A549 (cell line): ENCODE results near the gene SDF2. TPM values are rescaled to one million over a fixed set of nuclear protein-coding genes. Genes with fewer than 3 reads are reported as not detected.

Source experiments
- ATAC-seq, 2 experiments: fragments of 200-7000 bp in 1 of 2; fragments of >200 bp in 1 of 2; cut with Nextera tagmentation in 1 of 2; cut with Tn5 transposase in 1 of 2; 3 replicates each; pipeline versions ENCODE4 v1.8.0 to v1.9.1; 2018 to 2020; ENCODE audit warnings: mild to moderate bottlenecking in 1 of 2, moderate library complexity in 1 of 2
- CTCF ChIA-PET: fragments of 300-600 bp; sonication (Branson Sonifier 250); formaldehyde crosslinking; extraction: SDS; loops from one replicate; lab custom pipeline; 2021; ENCODE audit warnings: antibody characterized with exemption, inconsistent platforms; lab: Yijun Ruan, JAX
- POLR2A ChIA-PET: fragments of 350-600 bp; formaldehyde crosslinking; extraction: SDS; loops from one replicate; lab custom pipeline; 2021; ENCODE audit warnings: antibody characterized with exemption, inconsistent platforms; lab: Yijun Ruan, JAX
- DNase-seq, 2 experiments: peaks; one replicate each; pipeline versions ENCODE4 v3.0.0 to v3.0.0-alpha.2; 2011 to 2016; ENCODE audit warnings: low read depth in 1 of 2, low spot score in 1 of 2
- FAIRE-seq: peaks from 2 replicates; lab custom pipeline; 2011; peaks lifted over from hg19 to GRCh38; lab: Jason Lieb, UNC
- H3K27ac ChIP-seq, 2 experiments: fragments of >200 bp; sonication (Bioruptor Twin); formaldehyde crosslinking; 3 replicates each; pipeline ENCODE4 v1.5.1; 2016 to 2017
- H3K4me1 ChIP-seq: fragments of >200 bp; sonication (Bioruptor Twin); formaldehyde crosslinking; 3 replicates; pipeline ENCODE4 v1.6.1; 2016
- H3K4me2 ChIP-seq: fragments of >200 bp; sonication (Bioruptor Twin); formaldehyde crosslinking; 3 replicates; pipeline ENCODE4 v1.6.1; 2016
- H3K4me3 ChIP-seq: fragments of >200 bp; sonication (Bioruptor Twin); formaldehyde crosslinking; 3 replicates; pipeline ENCODE4 v1.5.1; 2016
- H3K9me3 ChIP-seq: fragments of >200 bp; sonication (Bioruptor Twin); formaldehyde crosslinking; 3 replicates; pipeline ENCODE4 v1.6.1; 2016
- BCL3 ChIP-seq: fragments of >200 bp; sonication (Bioruptor Twin); formaldehyde crosslinking; IDR thresholded peaks from 3 replicates; pipeline ENCODE4 v1.6.1; 2016
- CHD4 ChIP-seq: fragments of 200-600 bp; sonication (generic); IDR thresholded peaks from 2 replicates; pipeline ENCODE4 v1.6.1; 2016; ENCODE audit warnings: antibody characterized with exemption, mild to moderate bottlenecking, borderline replicate concordance
- ELK1 ChIP-seq: fragments of 150-350 bp; IDR thresholded peaks from 2 replicates; pipeline ENCODE4 v1.6.1; 2014; ENCODE audit warnings: low read depth, mild to moderate bottlenecking, low read length
- EP300 ChIP-seq, 2 experiments: fragments of >200 bp; sonication (Bioruptor Twin); formaldehyde crosslinking; IDR thresholded peaks; 2 replicates in 1 of 2; 3 replicates in 1 of 2; pipeline ENCODE4 v1.6.1; 2016 to 2017
- ESRRA ChIP-seq: fragments of 150-350 bp; IDR thresholded peaks from 2 replicates; pipeline ENCODE4 v1.6.1; 2014; ENCODE audit warnings: mild to moderate bottlenecking, low read length, borderline replicate concordance
- GATA3 ChIP-seq: IDR thresholded peaks from 2 replicates; pipeline ENCODE4 v1.6.1; 2012; ENCODE audit warnings: borderline replicate concordance
- HDAC2 ChIP-seq: fragments of 200-600 bp; sonication (generic); IDR thresholded peaks from 2 replicates; pipeline ENCODE4 v1.6.1; 2016
- HOXB5 ChIP-seq: fragments of 250-450 bp; sonication (Bioruptor Pico); IDR thresholded peaks from 2 replicates; pipeline ENCODE4 v1.5.0; 2020; ENCODE audit warnings: mild to moderate bottlenecking, moderate library complexity
- MAX ChIP-seq: IDR thresholded peaks from 2 replicates; pipeline ENCODE4 v1.6.1; 2012
- MAZ ChIP-seq: fragments of 150-350 bp; IDR thresholded peaks from 2 replicates; pipeline ENCODE4 v1.6.1; 2014; ENCODE audit warnings: antibody characterized with exemption, low read depth, low read length, borderline replicate concordance
- PBX3 ChIP-seq: IDR thresholded peaks from 2 replicates; pipeline ENCODE4 v1.6.1; 2012
- RAD21 ChIP-seq, 2 experiments: fragments of >200 bp in 1 of 2; sonication (Bioruptor Twin) in 1 of 2; formaldehyde crosslinking in 1 of 2; IDR thresholded peaks in 1 of 2; conservative IDR thresholded peaks in 1 of 2; 2 replicates in 1 of 2; 3 replicates in 1 of 2; pipeline ENCODE4 v1.6.1; 2012 to 2018; ENCODE audit warnings: inconsistent platforms in 1 of 2
- RFX5 ChIP-seq: fragments of 450-650 bp; IDR thresholded peaks from 2 replicates; pipeline ENCODE4 v1.7.1; 2014; ENCODE audit warnings: antibody characterized with exemption, mild to moderate bottlenecking, moderate library complexity
- RNF2 ChIP-seq: fragments of 200-600 bp; sonication (generic); IDR thresholded peaks from 2 replicates; pipeline ENCODE4 v1.6.1; 2016; ENCODE audit warnings: low read depth, mild to moderate bottlenecking, antibody characterized with exemption, moderate library complexity, borderline replicate concordance
- SMC3 ChIP-seq: fragments of >200 bp; sonication (Bioruptor Twin); formaldehyde crosslinking; IDR thresholded peaks from 3 replicates; pipeline ENCODE4 v1.6.1; 2018; ENCODE audit warnings: inconsistent platforms
- TFCP2L1 ChIP-seq: fragments of 250-450 bp; sonication (Bioruptor Pico); IDR thresholded peaks from 2 replicates; pipeline ENCODE4 v1.5.0; 2021; ENCODE audit warnings: mild to moderate bottlenecking
- ZC3H11A ChIP-seq: fragments of 450-650 bp; IDR thresholded peaks from 2 replicates; pipeline ENCODE4 v1.6.1; 2014; ENCODE audit warnings: antibody characterized with exemption, mild to moderate bottlenecking
- ZNF302 ChIP-seq: fragments of 250-450 bp; sonication (Bioruptor Pico); IDR thresholded peaks from 2 replicates; pipeline ENCODE4 v1.9.0; 2021; ENCODE audit warnings: inconsistent platforms, mild to moderate bottlenecking, moderate library complexity
- ZSCAN20 ChIP-seq: fragments of 250-450 bp; sonication (Bioruptor Pico); IDR thresholded peaks from 2 replicates; pipeline ENCODE4 v1.8.0; 2022; ENCODE audit warnings: mild to moderate bottlenecking, moderate library complexity
- WGBS: methylation state at CpG from one replicate; pipeline ENCODE4 v1.1.6; 2017; ENCODE audit errors: missing lambda C conversion rate; 5-methylcytosine and 5-hydroxymethylcytosine counted together
- polyA plus RNA-seq, 4 experiments: library from polyadenylated mRNA; depleted of rRNA in 3 of 4; stranded (reverse); fragments of >200 nt; fragmentation: RNase III in 1 of 4; extraction: RNeasy Plus Mini Kit Qiagen cat#74134 plus additional on column Dnase treatment in 1 of 4; gene quantifications; 2 replicates in 3 of 4; 3 replicates in 1 of 4; pipeline ENCODE4 v1.2.3, GENCODE V29; 2011 to 2017

SDF2 gene
- polyA plus RNA-seq, 2 of the 4 experiments (the other 2 are of a cell fraction) = 87.9 to 93.8 TPM

GRCh38 chr17:28641579-28641978 is 20.1 kb downstream of the SDF2 start:
- Histone ChIP-seq H3K4me2 (peak overlapping the region; percentile 22; the same call in 2 of the 3 replicates), H3K4me3 (no peak overlapping the region), H3K27ac (no peak overlapping the region), H3K9me3 (no peaks in the 10 kb centered on the region)
- ATAC-seq = no peak
- CTCF ChIA-PET = interaction anchor here (1.0 to 6.6 kb wide), 8 partner anchors 9 to 86 kb away, joined by 3 to 90 read pairs (median 4); partner anchors contain the start of genes PROCA1 and TLCD1
- WGBS = 98% methylated on average over 2 of the region's 2 CpGs
- FAIRE-seq = no peak
- TF ChIP-seq ESRRA (no peak), SMC3 (no peak), ZSCAN20 (CRISPR knock-in tag) (no peak), PBX3 (no peak), MAX (no peak), ELK1 (no peak), ZNF302 (CRISPR knock-in tag) (no peak), EP300 (IDR thresholded peaks at IDR 0.05) (no peak), RNF2 (no peak)
- TF ChIP-seq, all 56 proteins: peak for 0
- DNase-seq = no peak
- POLR2A ChIA-PET = interaction anchor here (0.7 kb wide), 1 partner anchor 29 kb away, joined by 4 read pairs; no protein-coding TSS in a partner anchor
- H3K4me1 ChIP-seq = peaks cover 26% of the 10 kb centered on the region

- CTCF ChIA-PET = interaction anchor here (0.6 to 10.5 kb wide), 6 partner anchors 9 to 182 kb away, joined by 3 to 90 read pairs (median 8); partner anchors contain the start of genes BLTP2 and TLCD1
- no peak for FAIRE-seq
- Histone ChIP-seq H3K9me3 (no peaks in the 10 kb centered on the region), H3K4me2 (no peak overlapping the region), H3K4me3 (no peak overlapping the region), H3K4me1 (no peaks in the 10 kb centered on the region), H3K27ac (no peak overlapping the region)
- no peak for ATAC-seq
- no peak for DNase-seq
- TF ChIP-seq BCL3 (no peak), RFX5 (no peak), GATA3 (no peak), HOXB5 (CRISPR knock-in tag) (no peak), RAD21 (conservative IDR thresholded peaks at IDR 0.05 in 1 of 2, IDR thresholded peaks at IDR 0.05 in 1 of 2) (no peak), ZC3H11A (no peak), MAZ (no peak), CHD4 (no peak)
- whole genome bisulfite sequencing = 100% methylated on average over 1 of the region's 1 CpG
- POLR2A ChIA-PET = interaction anchor here (1.3 to 3.3 kb wide), 2 partner anchors 9 to 26 kb away, joined by 4 to 21 read pairs; partner anchors contain the start of genes BLTP2, SDF2 and SUPT6H
Observed at GRCh38 chr17:28635506-28635905, 26.2 kb downstream of the SDF2 start.

- Histone ChIP-seq H3K4me1 (no peaks in the 10 kb centered on the region), H3K27ac (no peak overlapping the region)
- no peak for ATAC-seq
- TF ChIP-seq TFCP2L1 (CRISPR knock-in tag) (no peak), HDAC2 (no peak), ZC3H11A (no peak), MAX (no peak), PBX3 (no peak)
- TF ChIP-seq, all 56 proteins: peak for 0
- POLR2A ChIA-PET = interaction anchor here (0.5 to 3.3 kb wide), 3 partner anchors 10 to 295 kb away, joined by 3 to 21 read pairs (median 4); partner anchors contain the start of genes BLTP2, SDF2 and SUPT6H
- CTCF ChIA-PET = interaction anchor here (0.5 to 10.5 kb wide), 8 partner anchors 10 to 258 kb away, joined by 3 to 90 read pairs (median 7); partner anchors contain the start of gene BLTP2
- H3K4me3 ChIP-seq = no peak overlapping the region
- FAIRE-seq = no peak
- no peaks in the 10 kb centered on the region for H3K9me3 ChIP-seq
- H3K4me2 ChIP-seq = no peak overlapping the region
- DNase-seq = no peak
- WGBS = 92% methylated on average over 14 of the region's 14 CpGs
Observed at GRCh38 chr17:28634206-28634865, 27.4 kb downstream of the SDF2 start.
